NCI-H2196 (cell line): Measurements from ENCODE around the gene OR4C45.
"Not testable (repeated sequence)": the region's sequence is repeated elsewhere in the genome, so short reads cannot be mapped to it uniquely, and the experiment has no call there.

Experiments
- DNase-seq: peaks from one replicate; lab custom pipeline; 2025; ENCODE audit not compliant: unreplicated experiment; lab: John Stamatoyannopoulos, UW

The OR4C45 gene

GRCh38 chr11:50032574-50032973 is at the start of gene OR4C45:
OR4C45 (plus strand) TSS chr11:50032874.
- no peak for DNase-seq

GRCh38 chr11:49995565-49995964 is 37.1 kb upstream of the OR4C45 start:
- peak; percentile 90 for DNase-seq

- no peak for DNase-seq
Measured at GRCh38 chr11:50030193-50030592, 2.5 kb upstream of the OR4C45 start.

- not testable (repeated sequence) for DNase-seq
Measured at GRCh38 chr11:50036239-50036638, 3.6 kb downstream of the OR4C45 start.

GRCh38 chr11:50037251-50037650 is 4.6 kb downstream of the OR4C45 start:
- no peak for DNase-seq

- no peak for DNase-seq
Measured at GRCh38 chr11:50044647-50045046, 12.0 kb downstream of the OR4C45 start.

GRCh38 chr11:50063056-50063455 is 30.4 kb downstream of the OR4C45 start:
- not testable (repeated sequence) for DNase-seq

GRCh38 chr11:50070389-50070788 is 37.7 kb downstream of the OR4C45 start:
- DNase-seq = no peak

GRCh38 chr11:50071584-50072225 is 39.0 kb downstream of the OR4C45 start:
- DNase-seq = no peak

GRCh38 chr11:50072226-50073112 is 39.8 kb downstream of the OR4C45 start:
- no peak for DNase-seq

- DNase-seq = no peak
Measured at GRCh38 chr11:50073113-50074105, 40.7 kb downstream of the OR4C45 start.

- DNase-seq = no peak
Measured at GRCh38 chr11:50074161-50074560, 41.5 kb downstream of the OR4C45 start.

GRCh38 chr11:50075856-50076255 is 43.2 kb downstream of the OR4C45 start:
- no peak for DNase-seq

- DNase-seq = no peak
Measured at GRCh38 chr11:50077526-50077925, 44.9 kb downstream of the OR4C45 start.

- no peak for DNase-seq
Measured at GRCh38 chr11:50078001-50078400, 45.3 kb downstream of the OR4C45 start.

GRCh38 chr11:50078946-50079345 is 46.3 kb downstream of the OR4C45 start:
- not testable (repeated sequence) for DNase-seq

- no peak for DNase-seq
Measured at GRCh38 chr11:50080256-50080655, 47.6 kb downstream of the OR4C45 start.
